ENCODE results near the gene PNMA6A.
"Not testable (repeated sequence)": the region's sequence is repeated elsewhere in the genome, so short reads cannot be mapped to it uniquely, and the experiment has no call there.

The PNMA6A gene

GRCh38 chrX:153065389-153065788, 6.9 kb upstream of the PNMA6A start:
- no peak for TF ChIP-seq ZFX (IDR thresholded peaks at IDR 0.05)
- TF ChIP-seq, protein P1, sequence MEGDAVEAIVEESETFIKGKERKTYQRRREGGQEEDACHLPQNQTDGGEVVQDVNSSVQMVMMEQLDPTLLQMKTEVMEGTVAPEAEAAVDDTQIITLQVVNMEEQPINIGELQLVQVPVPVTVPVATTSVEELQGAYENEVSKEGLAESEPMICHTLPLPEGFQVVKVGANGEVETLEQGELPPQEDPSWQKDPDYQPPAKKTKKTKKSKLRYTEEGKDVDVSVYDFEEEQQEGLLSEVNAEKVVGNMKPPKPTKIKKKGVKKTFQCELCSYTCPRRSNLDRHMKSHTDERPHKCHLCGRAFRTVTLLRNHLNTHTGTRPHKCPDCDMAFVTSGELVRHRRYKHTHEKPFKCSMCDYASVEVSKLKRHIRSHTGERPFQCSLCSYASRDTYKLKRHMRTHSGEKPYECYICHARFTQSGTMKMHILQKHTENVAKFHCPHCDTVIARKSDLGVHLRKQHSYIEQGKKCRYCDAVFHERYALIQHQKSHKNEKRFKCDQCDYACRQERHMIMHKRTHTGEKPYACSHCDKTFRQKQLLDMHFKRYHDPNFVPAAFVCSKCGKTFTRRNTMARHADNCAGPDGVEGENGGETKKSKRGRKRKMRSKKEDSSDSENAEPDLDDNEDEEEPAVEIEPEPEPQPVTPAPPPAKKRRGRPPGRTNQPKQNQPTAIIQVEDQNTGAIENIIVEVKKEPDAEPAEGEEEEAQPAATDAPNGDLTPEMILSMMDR (conservative IDR thresholded peaks at IDR 0.05): no peak
- no peak overlapping the region for H3K27ac ChIP-seq

DNA sequence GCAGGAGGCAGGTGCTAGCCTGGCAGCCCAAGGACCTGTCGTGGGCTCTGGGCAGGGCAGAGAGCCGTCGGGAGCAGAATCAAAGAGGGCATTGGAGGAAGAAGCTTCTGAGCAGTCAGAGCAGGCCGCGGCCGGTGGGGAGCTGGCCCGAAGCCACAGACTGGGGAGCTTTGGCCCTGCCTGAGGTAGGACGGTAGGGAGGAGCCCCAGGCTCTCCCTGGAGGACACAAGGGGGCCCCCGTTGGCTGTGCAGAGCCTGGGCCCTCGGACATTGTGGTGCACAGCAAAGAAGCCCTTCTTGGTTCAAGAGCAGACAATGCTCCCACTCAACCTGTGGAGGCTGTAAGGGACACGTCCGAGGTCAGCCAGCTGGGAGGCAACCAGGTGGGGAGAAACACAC, 5.9 kb upstream of the PNMA6A start:
- not testable (repeated sequence) for H3K27ac ChIP-seq

GRCh38 chrX:153073331-153073730, 1.1 kb downstream of the PNMA6A start:
- H3K27ac ChIP-seq: not testable (repeated sequence)

DNA sequence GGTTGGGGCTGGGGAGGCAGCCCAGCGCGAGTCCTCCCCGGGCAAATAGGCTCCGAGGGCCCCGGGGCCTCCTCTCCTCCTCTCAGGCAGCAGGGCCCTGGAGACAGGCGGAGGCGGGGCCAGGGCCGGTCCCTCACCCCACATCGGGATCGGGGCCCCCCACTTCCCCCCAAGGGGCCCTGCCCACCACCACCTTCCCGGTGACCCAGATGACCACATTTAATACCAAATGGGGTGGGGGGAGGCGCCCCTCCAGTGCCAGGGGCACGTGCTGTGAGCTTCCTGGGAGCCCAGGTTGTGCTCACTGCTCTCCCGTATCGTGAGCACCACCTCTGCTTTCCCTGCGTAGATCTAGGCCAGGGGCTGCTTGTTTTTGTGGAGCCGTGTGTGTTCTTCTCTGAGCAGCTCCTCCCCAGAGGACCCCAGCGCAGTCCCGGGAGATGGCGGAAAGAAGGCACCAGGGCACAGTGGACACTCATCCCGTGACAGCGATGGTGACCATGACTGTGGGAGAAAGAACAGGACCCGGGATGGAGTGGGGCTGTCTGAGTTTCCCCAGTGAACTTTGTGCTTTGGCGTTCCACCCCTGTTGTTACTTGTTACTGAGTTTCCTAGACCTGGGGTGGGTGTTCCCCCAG, 2.1 kb downstream of the PNMA6A start:
- no peak overlapping the region for H3K27ac ChIP-seq
- TF ChIP-seq ZFX (IDR thresholded peaks at IDR 0.05): no peak
- TF ChIP-seq, protein P1 (conservative IDR thresholded peaks at IDR 0.05): no peak

- TF ChIP-seq, protein P1 (conservative IDR thresholded peaks at IDR 0.05): no peak
- TF ChIP-seq ZFX (IDR thresholded peaks at IDR 0.05): no peak
- no peak overlapping the region for H3K27ac ChIP-seq
Observed at GRCh38 chrX:153074935-153075334, 2.7 kb downstream of the PNMA6A start.

DNA sequence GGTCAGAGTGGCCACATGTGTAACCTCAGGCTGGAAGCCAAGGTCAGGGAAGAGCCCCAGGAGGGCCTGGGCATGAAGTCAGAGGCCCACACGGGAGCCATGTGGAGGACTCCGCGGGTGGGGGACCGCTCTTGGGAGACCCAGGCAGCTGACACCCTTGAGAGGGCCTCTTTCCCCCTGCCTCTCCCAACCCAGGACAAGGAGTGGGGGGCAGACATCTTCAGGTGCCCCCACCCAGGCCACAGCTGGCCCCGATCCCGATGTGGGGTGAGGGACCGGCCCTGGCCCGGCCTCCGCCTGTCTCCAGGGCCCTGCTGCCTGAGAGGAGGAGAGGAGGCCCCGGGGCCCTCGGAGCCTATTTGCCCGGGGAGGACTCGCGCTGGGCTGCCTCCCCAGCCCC, 3.1 kb downstream of the PNMA6A start:
- TF ChIP-seq ZFX (IDR thresholded peaks at IDR 0.05): no peak
- TF ChIP-seq, protein P1 (conservative IDR thresholded peaks at IDR 0.05): no peak
- H3K27ac ChIP-seq: no peak overlapping the region

GRCh38 chrX:153077437-153078135, 5.3 kb downstream of the PNMA6A start:
- not testable (repeated sequence) for H3K27ac ChIP-seq

DNA sequence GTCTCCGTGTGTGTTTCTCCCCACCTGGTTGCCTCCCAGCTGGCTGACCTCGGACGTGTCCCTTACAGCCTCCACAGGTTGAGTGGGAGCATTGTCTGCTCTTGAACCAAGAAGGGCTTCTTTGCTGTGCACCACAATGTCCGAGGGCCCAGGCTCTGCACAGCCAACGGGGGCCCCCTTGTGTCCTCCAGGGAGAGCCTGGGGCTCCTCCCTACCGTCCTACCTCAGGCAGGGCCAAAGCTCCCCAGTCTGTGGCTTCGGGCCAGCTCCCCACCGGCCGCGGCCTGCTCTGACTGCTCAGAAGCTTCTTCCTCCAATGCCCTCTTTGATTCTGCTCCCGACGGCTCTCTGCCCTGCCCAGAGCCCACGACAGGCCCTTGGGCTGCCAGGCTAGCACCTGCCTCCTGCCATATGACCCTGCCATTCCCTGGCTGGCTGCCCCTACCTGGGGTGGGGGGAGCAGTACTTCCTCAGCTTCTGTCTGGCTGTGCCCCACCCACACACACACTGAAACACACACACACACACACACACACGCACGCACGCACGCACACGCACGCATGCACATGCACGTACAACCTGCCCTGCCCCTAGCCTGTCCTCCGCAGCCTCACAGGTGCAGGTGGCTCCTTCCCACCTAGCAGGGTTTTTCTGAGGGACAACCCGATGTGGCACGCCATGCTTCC, 11.1 kb downstream of the PNMA6A start:
- not testable (repeated sequence) for H3K27ac ChIP-seq

DNA sequence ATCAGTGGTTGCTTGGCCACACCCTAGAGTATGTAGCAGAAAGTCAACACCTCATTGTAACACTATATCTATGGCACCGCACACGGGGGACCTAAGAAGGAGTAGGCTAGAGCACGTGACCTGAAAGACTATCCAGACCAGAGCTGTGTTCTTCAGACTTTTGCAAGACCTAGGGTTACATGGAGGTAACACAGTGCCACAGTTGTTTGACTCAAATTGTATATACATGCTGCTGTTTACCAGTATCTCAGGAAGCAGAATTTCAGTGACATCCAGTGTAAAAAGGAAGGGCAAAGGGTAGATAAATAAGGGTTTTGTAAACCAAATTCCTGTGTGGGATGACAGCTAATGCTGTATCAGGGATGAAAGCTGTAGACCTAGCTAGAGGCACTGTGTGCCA, 30.2 kb downstream of the PNMA6A start:
- H3K27ac ChIP-seq: no peak overlapping the region

GRCh38 chrX:153104959-153105358, 32.7 kb downstream of the PNMA6A start:
- H3K27ac ChIP-seq: not testable (repeated sequence)

More for the DNA sequence above, 30.2 kb downstream of the PNMA6A start:
- no peak for TF ChIP-seq ZFX (IDR thresholded peaks at IDR 0.05)
- TF ChIP-seq, protein P1 (conservative IDR thresholded peaks at IDR 0.05): no peak

- H3K27ac ChIP-seq: not testable (repeated sequence)
Observed at GRCh38 chrX:153106092-153106801, 34.0 kb downstream of the PNMA6A start.

- H3K27ac ChIP-seq: not testable (repeated sequence)
Observed at GRCh38 chrX:153110735-153111134, 38.5 kb downstream of the PNMA6A start.

GRCh38 chrX:153113851-153114250, 41.6 kb downstream of the PNMA6A start:
- not testable (repeated sequence) for H3K27ac ChIP-seq

- not testable (repeated sequence) for H3K27ac ChIP-seq
Observed at GRCh38 chrX:153117754-153118153, 45.5 kb downstream of the PNMA6A start.

All from C4-2B (cell line).